Activated CD8-positive, alpha-beta memory T cell treated with anti-CD3 and anti-CD28 coated beads for 36 hours (primary cell): Measurements from ENCODE around the gene DHX35. TPM values are rescaled to one million over a fixed set of nuclear protein-coding genes. Genes with fewer than 3 reads are reported as not detected.

Experiments used
- CTCF ChIA-PET: fragments of 350-600 bp; sonication (Branson Sonifier 250); formaldehyde crosslinking; loops from one replicate; lab custom pipeline; 2021; ENCODE audit warnings: antibody characterized with exemption; lab: Charles Lee
- POLR2A ChIA-PET: fragments of 350-600 bp; sonication (Branson Sonifier 250); formaldehyde crosslinking; loops from one replicate; lab custom pipeline; 2021; ENCODE audit warnings: antibody characterized with exemption; lab: Charles Lee
- total RNA-seq, 2 experiments: library from RNA; stranded (reverse); gene quantifications; one replicate each; pipeline ENCODE4 v1.2.3, GENCODE V29; 2021

DHX35 gene, protein sequence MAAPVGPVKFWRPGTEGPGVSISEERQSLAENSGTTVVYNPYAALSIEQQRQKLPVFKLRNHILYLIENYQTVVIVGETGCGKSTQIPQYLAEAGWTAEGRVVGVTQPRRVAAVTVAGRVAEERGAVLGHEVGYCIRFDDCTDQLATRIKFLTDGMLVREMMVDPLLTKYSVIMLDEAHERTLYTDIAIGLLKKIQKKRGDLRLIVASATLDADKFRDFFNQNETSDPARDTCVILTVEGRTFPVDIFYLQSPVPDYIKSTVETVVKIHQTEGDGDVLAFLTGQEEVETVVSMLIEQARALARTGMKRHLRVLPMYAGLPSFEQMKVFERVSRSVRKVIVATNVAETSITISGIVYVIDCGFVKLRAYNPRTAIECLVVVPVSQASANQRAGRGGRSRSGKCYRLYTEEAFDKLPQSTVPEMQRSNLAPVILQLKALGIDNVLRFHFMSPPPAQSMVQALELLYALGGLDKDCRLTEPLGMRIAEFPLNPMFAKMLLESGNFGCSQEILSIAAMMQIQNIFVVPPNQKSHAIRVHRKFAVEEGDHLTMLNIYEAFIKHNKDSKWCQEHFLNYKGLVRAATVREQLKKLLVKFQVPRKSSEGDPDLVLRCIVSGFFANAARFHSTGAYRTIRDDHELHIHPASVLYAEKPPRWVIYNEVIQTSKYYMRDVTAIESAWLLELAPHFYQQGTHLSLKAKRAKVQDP
- total RNA-seq = 10 to 100 TPM; 17.6 to 19.5 TPM

DNA sequence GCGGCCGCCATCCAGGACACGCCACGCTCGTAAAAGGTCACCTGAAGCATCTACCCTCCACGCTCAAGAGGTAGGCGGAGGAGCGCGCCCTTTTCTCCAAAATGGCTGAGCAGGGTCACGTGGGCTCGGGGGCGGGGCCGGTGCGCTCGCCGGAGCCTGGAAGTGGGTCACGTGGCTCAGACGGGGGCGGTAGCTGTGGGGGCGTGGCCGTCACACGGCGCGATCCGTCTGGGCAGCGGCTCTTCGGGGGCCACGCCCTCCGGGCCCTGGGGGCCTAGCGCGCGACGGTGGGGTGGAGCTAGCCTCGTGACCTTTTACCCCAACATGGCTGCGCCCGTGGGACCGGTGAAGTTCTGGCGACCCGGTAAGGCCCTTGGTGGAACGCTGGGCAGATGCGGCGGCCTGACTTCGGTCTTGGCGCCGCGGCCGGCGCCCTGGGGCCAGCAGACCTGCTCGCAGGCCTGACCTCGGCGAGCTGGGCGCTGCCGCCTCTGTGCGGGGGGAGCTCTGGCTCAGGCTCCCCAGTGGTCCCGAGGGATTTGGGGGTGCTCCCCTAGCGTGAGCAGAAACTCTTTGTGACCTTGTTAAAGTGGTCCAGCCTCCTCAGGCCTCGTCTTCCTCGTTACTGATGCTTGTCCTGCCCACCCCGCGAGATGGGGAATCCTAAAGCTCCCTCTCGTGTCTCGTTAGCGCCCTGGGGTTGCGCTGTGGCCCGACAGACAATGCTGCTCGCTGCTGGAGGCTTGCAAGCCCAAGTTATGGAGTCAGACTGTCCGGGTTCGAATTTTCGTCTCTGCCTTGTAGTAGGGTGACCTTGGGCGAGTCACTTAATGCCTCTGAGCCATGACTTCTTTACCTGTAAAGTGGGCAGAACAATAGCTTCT, at the start of gene DHX35:
Gene DHX35, plus strand, starts transcription at position 301 of the 884 bp plus-strand sequence. Its CDS starts 24 bp downstream, at position 325.
- CTCF ChIA-PET = interaction anchor here (0.9 to 2.7 kb wide), 10 partner anchors 32 to 87 kb away, joined by 3 to 13 read pairs (median 3); partner anchors contain the start of gene FAM83D
- POLR2A ChIA-PET = interaction anchor here (0.5 to 1.7 kb wide), 7 partner anchors 32 to 352 kb away, joined by 3 to 8 read pairs (median 4); partner anchors contain the start of gene FAM83D

DNA sequence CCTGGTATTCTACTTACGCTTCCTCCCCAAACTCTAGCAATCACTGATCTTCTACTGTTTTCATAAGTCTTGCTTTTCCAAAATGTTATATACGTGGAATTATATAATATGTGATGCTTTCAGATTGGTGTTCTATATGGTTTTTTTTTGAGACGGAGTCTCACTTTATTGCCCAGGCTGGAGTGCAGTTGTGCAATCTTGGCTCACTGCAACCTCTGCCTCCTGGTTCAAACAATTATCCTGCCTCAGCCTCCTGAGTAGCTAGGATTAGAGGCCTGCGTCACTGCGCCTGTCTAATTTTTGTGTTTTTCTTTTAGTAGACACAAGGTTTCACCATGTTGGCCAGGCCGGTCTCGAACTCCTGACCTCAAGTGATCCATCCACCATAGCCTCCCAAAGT, 46.8 kb upstream of the DHX35 start:
- CTCF ChIA-PET = no interaction called here
- POLR2A ChIA-PET = no interaction called here

DNA sequence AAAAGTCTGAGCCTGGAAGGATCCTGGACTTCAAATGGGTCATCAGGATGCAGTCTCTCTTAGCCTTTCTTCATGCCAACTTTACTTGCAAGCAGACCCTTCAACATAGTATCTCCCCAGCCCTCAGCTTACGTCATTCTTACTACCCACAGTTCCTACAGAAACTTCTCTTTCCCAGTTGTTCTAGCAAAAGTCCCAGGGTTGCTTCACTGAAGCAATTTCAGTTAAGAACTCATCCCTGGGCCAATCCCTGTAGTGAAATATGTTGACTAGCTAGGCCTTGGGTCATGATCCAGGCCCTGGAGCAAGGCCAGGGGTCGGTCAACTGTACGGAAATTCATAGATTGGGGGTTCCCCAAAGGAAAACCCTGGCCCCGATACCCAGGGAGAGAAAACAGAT, 44.5 kb upstream of the DHX35 start:
- POLR2A ChIA-PET = no interaction called here
- CTCF ChIA-PET = interaction anchor here (1.3 kb wide), 1 partner anchor 127 kb away, joined by 3 read pairs; no protein-coding TSS in a partner anchor

DNA sequence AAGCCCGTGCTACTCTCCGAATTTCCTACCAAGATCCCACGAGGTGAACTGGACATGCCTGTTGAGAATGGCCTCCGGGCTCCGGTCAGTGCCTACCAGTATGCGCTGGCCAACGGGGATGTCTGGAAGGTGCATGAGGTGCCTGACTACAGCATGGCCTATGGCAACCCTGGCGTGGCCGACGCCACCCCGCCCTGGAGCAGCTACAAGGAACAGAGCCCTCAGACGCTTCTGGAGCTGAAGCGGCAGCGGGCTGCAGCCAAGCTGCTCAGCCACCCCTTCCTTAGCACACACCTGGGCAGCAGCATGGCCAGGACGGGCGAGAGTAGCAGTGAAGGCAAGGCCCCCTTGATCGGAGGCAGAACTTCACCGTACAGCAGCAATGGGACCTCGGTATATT, 44.0 kb upstream of the DHX35 start:
- POLR2A ChIA-PET = no interaction called here
- CTCF ChIA-PET = no interaction called here

DNA sequence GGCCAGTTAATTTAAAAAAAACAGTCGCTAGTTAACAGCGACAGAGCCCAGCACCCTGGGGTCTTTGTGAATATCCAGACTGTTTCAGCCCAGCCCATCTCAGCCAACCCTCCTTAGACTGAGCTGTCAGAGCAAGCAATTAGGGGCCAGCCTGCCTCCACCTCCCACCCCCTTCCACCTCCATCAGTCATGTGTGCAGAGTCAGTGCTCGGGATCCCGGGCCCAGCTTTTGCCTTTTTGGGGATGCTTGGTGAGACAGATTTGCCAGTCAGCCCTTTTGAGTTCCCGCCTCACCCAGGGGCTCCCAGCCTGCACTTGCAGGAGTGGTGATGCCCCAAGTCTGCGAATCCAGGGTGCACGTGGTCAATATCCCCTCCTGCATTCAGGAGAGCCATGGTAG, 42.5 kb upstream of the DHX35 start:
- POLR2A ChIA-PET = no interaction called here
- CTCF ChIA-PET = no interaction called here

DNA sequence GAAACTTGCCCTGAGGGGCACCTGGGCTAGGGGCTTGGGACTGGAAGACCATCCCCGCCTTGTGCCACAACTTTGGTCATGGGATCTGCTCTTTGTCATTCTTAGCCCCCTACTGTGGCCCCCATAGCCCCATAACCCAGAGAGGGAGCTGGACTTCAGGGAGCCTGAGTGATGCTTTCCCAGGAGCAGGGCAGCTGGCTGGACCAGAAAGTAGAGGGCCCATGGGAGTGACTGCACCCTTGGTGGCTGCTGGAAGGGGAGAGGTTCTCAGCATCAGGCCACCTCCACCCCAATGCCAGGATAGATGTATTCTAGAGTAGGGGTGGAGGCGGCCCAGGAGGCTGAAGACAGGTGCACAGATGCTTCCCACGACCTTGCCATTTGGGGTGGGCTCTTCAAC, 41.7 kb upstream of the DHX35 start:
- ChIA-PET CTCF (no interaction called here), POLR2A (no interaction called here)

DNA sequence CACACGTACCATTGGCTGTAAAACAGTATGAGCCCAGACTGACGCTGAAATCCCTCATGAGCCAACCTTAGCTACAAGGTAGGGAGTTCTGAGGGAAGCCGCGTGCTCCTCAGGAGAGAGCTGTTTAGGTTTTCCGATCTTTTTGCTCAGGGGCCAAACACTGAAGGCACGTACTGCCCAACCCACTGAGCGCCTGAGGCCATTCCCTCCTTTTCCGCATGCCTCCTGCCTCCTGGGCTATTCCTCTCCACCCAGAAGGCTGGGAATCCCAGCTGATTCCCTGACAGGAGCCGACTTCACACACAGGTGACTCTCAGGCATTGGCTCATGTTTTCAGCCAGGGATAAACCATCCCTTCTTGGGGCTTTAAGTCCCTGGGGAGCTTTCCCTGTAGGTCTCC, 41.3 kb upstream of the DHX35 start:
- ChIA-PET POLR2A (no interaction called here), CTCF (interaction anchor here (1.2 to 10.1 kb wide), 2 partner anchors 21 to 126 kb away, joined by 4 to 72 read pairs; no protein-coding TSS in a partner anchor)

DNA sequence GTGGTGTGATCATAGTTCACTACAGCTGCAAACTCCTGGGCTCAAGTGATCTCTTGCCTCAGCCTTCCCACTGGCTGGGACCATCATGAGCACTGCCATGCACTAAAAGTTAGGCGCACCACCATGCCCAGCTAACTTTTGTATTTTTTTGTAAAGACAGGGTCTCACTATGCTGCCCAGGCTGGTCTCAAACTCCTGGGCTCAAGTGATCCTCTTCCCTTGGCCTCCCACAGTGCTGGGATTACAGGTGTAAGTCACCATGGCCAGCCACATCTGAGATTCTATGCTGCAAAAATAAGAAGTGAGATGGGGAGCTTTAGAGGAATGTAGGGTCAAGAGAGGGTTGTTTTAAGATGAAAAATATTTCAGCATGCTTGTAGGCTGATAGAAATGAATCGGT, 37.4 kb upstream of the DHX35 start:
- CTCF ChIA-PET = interaction anchor here (10.1 kb wide), 1 partner anchor 122 kb away, joined by 72 read pairs; no protein-coding TSS in a partner anchor
- POLR2A ChIA-PET = no interaction called here

DNA sequence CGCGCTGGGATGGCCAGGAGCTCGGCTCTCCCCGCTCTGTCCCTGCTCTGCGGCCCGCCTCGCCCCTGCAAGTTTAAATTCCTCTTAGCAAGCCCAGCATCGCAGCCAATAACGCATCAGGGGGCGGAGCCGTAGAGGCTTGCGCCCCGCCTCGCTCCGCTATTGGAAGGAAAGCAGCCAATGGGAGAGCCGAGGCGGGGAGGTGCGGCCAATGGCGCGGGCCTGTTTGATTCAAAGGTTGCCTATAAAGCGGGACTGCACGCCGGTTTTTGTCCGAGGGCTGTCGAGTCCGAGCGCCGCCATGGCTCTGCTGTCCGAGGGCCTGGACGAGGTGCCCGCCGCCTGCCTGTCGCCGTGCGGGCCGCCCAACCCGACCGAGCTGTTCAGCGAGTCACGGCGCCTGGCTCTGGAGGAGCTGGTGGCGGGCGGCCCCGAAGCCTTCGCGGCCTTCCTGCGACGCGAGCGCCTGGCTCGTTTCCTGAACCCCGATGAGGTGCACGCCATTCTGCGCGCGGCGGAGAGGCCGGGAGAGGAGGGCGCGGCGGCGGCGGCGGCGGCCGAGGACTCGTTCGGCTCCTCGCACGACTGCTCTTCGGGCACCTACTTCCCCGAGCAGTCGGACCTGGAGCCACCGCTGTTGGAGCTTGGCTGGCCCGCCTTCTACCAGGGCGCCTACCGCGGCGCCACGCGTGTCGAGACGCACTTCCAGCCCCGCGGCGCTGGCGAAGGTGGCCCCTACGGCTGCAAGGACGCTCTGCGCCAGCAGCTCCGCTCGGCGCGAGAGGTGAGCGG, 35.8 kb upstream of the DHX35 start, which contains the start of gene FAM83D:
Gene FAM83D, plus strand, starts transcription at position 276 of the 792 bp plus-strand sequence. Its CDS starts 26 bp downstream, at position 302.
- CTCF ChIA-PET = interaction anchor here (0.5 to 10.1 kb wide), 8 partner anchors 8 to 121 kb away, joined by 3 to 72 read pairs (median 6); partner anchors contain the start of gene DHX35
- POLR2A ChIA-PET = interaction anchor here (1.0 to 1.3 kb wide), 3 partner anchors 36 to 123 kb away, joined by 3 to 4 read pairs (median 3); partner anchors contain the start of genes DHX35 and PPP1R16B

DNA sequence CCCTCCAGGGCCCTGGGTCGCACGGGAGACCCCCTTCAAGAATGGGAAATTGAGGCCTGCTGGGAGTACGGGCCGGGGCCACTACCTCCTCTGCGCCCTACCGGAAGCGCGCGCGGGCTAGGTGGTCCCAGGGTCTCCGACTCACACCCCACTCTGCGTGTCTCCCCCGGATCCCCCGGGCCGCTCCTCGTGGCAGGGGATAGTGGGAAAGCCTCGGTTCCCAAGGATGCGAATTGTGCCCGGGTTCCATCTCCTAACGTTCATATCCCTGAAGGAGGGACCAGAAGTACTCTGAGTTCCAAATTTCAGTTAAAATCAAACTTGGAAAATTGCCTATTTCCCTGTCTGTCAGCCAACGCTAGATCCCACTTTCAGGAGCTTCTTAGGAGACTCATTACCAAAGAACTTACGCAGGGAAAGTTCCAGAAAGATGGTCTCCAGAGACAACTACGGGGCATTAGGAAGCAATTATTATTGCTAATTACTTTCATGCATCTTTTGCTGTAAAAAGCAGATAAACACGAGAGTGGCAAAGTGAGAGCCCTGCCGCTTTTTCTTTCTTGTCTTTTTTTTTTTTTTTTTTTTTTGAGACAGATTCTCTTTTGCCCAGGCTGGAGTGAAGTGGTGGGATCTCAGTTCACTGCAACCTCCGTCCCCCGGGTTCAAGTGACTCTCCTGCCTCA, 35.1 kb upstream of the DHX35 start:
- ChIA-PET CTCF (interaction anchor here (1.0 to 10.1 kb wide), 8 partner anchors 9 to 120 kb away, joined by 3 to 72 read pairs (median 6); partner anchors contain the start of gene DHX35), POLR2A (interaction anchor here (1.3 kb wide), 1 partner anchor 122 kb away, joined by 3 read pairs; the partner anchor contains the start of gene PPP1R16B)

DNA sequence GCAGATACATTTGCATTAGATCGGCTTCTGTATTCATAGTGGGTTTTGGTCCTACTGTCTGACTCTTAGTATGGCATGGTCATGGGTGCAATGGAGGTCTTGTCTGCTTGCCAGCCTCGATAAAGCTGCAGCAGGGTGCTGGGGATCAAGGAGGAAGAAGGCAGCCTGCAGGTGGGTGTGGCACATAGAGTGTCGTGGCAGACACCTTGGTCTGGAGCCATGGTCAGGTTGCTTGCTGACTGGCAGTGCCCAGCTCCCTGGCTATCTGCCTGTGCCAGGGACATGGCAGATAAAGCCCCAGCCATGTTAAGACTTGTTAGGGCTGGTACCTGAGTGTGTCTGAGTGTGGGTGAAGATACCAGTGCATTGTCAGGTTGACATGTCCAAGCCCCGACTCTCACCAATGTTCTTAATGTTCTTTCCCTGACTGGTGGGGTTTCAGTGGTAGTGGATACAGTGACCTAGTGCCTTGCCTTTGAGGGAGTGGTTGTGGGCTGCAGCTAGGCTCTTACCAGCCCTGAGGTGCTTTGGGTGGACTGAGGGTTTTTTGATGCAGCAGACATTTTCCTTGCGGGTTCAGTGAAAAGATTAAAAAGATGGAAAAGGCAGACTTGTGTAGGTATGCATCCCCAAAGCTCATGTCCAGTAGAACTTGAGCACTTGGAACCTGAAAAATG, 34.1 kb upstream of the DHX35 start:
- POLR2A ChIA-PET = interaction anchor here (0.5 kb wide), 1 partner anchor 34 kb away, joined by 3 read pairs; no protein-coding TSS in a partner anchor
- CTCF ChIA-PET = interaction anchor here (1.2 to 10.1 kb wide), 3 partner anchors 67 to 119 kb away, joined by 4 to 72 read pairs (median 6); no protein-coding TSS in a partner anchor

DNA sequence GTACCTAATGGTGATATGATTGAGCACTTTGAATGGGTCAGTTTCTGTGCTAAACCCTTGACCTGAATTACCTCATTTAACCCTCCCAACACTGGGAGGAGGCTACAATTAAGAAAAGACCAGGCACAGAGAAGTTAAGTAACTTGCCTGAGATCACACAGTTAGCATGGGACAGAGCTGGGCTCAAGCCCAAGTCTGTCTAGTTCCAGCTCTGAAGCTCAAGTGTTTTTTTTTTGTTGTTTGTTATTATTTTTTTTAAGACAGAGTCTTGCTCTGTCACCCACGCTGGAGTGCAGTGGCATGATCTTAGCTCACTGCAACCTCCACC, 31.9 kb upstream of the DHX35 start:
- POLR2A ChIA-PET = interaction anchor here (0.5 to 0.9 kb wide), 3 partner anchors 32 to 857 kb away, joined by 3 to 4 read pairs (median 3); partner anchors contain the start of gene DHX35
- CTCF ChIA-PET = interaction anchor here (1.2 to 10.1 kb wide), 2 partner anchors 32 to 117 kb away, joined by 3 to 72 read pairs; partner anchors contain the start of gene DHX35

DNA sequence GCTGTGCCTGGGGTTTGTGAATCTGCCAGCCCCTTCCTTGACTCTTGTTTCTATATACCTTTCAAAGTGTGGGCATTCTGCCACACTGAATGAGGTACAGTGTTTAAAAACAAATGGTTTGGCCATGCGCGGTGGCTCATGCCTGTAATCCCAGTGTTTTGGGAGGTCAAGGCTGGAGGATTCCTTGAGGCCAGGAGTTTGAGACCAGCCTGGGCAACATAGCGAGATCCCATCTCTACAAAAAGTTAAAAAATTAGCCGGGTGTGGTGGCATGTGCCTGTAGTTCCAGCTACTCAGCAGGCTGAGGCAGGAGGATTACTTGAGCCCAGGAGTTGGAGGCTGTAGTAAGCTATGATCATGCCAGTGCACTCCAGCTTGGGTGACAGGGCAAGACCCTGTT, 30.2 kb upstream of the DHX35 start:
- ChIA-PET CTCF (no interaction called here), POLR2A (no interaction called here)

DNA sequence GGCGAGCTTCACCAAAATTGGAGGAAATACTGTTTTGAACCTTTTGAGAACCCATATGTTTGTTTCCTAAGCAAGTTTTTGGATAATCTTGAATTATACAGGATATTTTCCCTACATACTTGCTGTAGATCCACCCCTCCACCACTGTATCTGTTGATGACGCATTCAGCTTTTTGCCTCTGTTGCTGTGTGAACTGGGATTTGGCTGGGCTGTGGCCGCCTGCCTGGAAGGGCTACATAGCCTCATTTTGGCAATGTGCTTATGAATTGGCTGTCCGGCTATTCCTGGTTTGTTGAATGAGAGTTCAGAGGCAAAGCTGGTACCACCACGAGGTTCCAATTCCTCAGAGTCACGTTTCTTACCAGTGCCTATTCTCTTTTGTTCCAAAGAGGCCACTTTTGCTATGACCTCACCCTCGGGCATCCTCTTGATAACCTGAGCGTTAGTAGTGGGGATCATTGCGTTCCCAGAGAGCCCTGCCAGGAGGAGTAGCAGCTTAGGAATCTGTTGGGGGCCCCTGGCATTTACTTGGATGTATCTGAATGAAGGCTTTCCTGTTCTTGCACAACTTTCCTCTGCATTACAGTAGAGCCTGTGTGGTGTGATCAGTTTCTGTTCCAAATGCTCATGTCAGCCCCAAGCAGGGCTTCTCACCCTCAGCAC, 29.6 kb upstream of the DHX35 start:
- ChIA-PET CTCF (no interaction called here), POLR2A (no interaction called here)

DNA sequence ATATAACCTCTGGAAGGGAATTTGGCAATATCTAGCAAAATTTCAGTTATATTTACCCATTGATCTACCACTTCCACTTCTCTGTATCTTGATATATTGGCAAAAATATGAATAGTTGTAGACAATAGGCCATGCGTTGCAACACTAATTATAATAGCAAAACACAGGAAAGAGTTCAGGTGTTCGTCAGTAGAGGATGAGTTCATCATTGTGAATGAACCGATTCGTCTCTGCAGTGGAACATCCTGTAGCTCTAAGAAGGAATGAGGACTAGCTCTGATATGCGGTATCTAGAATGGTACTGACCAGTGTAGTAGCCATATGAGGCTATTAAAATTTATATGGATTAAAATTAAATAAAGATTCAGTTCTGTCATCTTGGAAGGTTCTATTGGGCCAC, 27.6 kb upstream of the DHX35 start:
- CTCF ChIA-PET = interaction anchor here (0.6 to 0.7 kb wide), 3 partner anchors 9 to 303 kb away, joined by 3 read pairs; no protein-coding TSS in a partner anchor

DNA sequence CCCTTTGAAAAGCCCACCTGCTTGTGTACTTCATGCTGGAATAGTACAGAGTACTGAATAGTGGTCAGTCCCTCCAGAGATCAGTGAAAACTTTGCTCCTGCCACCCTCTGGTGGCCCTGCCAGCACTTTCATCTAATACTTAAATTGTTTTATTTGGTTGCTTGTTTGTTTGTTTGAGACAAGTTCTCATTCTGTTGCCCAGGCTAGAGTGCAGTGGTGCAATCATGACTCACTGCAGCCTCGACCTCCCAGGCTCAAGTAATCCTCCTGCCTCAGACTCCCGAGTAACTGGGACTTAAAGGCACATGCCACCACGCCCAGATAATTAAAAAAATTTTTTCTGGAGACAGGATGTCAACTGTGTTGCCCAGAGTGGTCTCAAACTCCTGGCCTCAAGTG, 26.9 kb upstream of the DHX35 start:
- POLR2A ChIA-PET = no interaction called here
- CTCF ChIA-PET = no interaction called here

More for the DNA sequence above, 27.6 kb upstream of the DHX35 start:
- POLR2A ChIA-PET = interaction anchor here (0.6 kb wide), 1 partner anchor 50 kb away, joined by 12 read pairs; no protein-coding TSS in a partner anchor
